IgD-negative memory B cell (primary cell): Measurements from ENCODE around the gene TDRD10. TPM values are rescaled to one million over a fixed set of nuclear protein-coding genes. Genes with fewer than 3 reads are reported as not detected.
A peak's percentile ranks its signal among the peaks of the same experiment; 100 is the strongest.
"Not testable (repeated sequence)": the region's sequence is repeated elsewhere in the genome, so short reads cannot be mapped to it uniquely, and the experiment has no call there.

Source experiments
- H3K27ac Mint-ChIP-seq, 3 donors: one replicate each; pipeline ENCODE4 v1.8.0; 2020 to 2022; ENCODE audit warnings: mild to moderate bottlenecking in 3 of 3, mixed read lengths in 3 of 3, moderate library complexity in 1 of 3
- H3K27me3 Mint-ChIP-seq: one replicate; pipeline ENCODE4 v1.8.0; 2021; ENCODE audit warnings: mixed read lengths
- H3K36me3 Mint-ChIP-seq: one replicate; pipeline ENCODE4 v1.8.0; 2020; ENCODE audit warnings: mild to moderate bottlenecking, mixed read lengths
- H3K4me1 Mint-ChIP-seq, 3 donors: one replicate each; pipeline ENCODE4 v1.8.0; 2020 to 2022; ENCODE audit warnings: mixed read lengths in 3 of 3, mild to moderate bottlenecking in 1 of 3
- H3K4me3 Mint-ChIP-seq, 4 donors: one replicate each; pipeline ENCODE4 v1.8.0; 2020 to 2022; ENCODE audit warnings: mild to moderate bottlenecking in 4 of 4, mixed read lengths in 4 of 4, moderate library complexity in 3 of 4
- H3K9me3 Mint-ChIP-seq, 3 donors: one replicate each; pipeline ENCODE4 v1.8.0; 2020 to 2021; ENCODE audit warnings: mixed read lengths in 3 of 3, mild to moderate bottlenecking in 1 of 3
- polyA plus RNA-seq: library from polyadenylated mRNA; unstranded; fragments of 300-500 nt; fragmentation: Illumina TruSeq; gene quantifications from one replicate; pipeline ENCODE4 v1.2.3, GENCODE V29; 2021

TDRD10 gene
- polyA plus RNA-seq, 1 donor from 2014 or later, result not detected

- Mint-ChIP-seq H3K4me1 (no peaks in the 10 kb centered on the region), H3K36me3 (no peaks in the 10 kb centered on the region), H3K4me3 (no peak overlapping the region), H3K9me3 (peaks cover 0 to 3% (median 0%) of the 10 kb centered on the region in 3 donors), H3K27ac (no peak overlapping the region), H3K27me3 (peaks cover 3% of the 10 kb centered on the region)
Observed at GRCh38 chr1:154517661-154518060, 15.6 kb downstream of the TDRD10 start.

DNA sequence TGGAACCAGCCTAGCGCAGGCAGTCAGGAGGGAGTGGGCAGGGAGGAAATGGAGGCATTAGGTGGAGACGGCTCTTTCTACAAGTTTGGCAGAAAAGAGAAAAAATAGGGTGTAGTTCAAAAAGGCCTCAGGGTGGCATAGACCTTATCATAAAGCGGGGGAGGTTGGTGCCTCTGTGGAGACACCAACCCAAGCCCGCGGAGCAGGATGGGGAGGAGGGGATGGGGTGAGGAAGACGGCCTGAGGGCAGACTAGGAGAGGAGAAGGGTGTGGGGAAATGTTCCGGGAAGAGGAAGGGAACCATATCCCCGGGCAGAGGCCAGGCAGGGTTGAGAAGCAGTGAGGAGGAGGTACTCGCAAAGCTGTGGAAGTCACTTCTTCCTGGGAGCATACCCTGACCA lies 17.6 kb downstream of the TDRD10 start:
- H3K4me3 Mint-ChIP-seq, result no peak overlapping the region
- H3K27me3 Mint-ChIP-seq, result peaks cover 6% of the 10 kb centered on the region
- no peak overlapping the region for H3K27ac Mint-ChIP-seq
- H3K36me3 Mint-ChIP-seq, result peaks cover 4% of the 10 kb centered on the region
- peaks cover 0 to 7% (median 0%) of the 10 kb centered on the region in 3 donors for H3K9me3 Mint-ChIP-seq
- no peaks in the 10 kb centered on the region for H3K4me1 Mint-ChIP-seq

GRCh38 chr1:154520333-154520732 lies 18.3 kb downstream of the TDRD10 start:
- H3K27ac Mint-ChIP-seq, result no peak overlapping the region
- H3K4me3 Mint-ChIP-seq, result no peak overlapping the region
- no peaks in the 10 kb centered on the region for H3K4me1 Mint-ChIP-seq
- H3K9me3 Mint-ChIP-seq, result peaks cover 0 to 7% (median 0%) of the 10 kb centered on the region in 3 donors
- H3K36me3 Mint-ChIP-seq, result peaks cover 4% of the 10 kb centered on the region
- peaks cover 6% of the 10 kb centered on the region for H3K27me3 Mint-ChIP-seq

- Mint-ChIP-seq H3K27me3 (peaks cover 6% of the 10 kb centered on the region), H3K36me3 (peaks cover 4% of the 10 kb centered on the region), H3K4me1 (no peaks in the 10 kb centered on the region), H3K4me3 (no peak overlapping the region), H3K27ac (no peak overlapping the region), H3K9me3 (peaks cover 0 to 7% (median 0%) of the 10 kb centered on the region in 3 donors)
Observed at GRCh38 chr1:154521695-154522094, 19.7 kb downstream of the TDRD10 start.

DNA sequence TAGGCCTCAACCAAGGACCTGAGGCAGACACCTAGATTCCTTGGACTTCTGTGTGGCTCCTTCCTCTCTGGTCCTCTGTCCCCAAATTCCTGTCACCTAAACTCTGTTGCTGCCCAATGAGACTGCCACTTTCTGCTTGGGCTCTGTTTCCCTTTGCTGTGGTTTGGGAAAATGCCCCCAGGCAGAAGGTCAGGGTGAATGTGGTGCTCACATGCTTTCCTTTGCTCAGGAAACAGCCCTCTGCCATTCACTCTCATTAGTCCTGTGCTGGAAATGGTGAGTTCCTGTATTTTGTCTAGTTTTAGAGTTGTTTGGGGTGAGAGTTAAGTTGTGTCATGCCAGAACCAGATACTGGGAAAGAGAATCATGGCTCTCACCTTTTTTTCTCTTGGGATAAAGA lies 22.9 kb downstream of the TDRD10 start:
- Mint-ChIP-seq H3K4me3 (no peak overlapping the region), H3K36me3 (peaks cover 4% of the 10 kb centered on the region), H3K27me3 (peaks cover 5% of the 10 kb centered on the region), H3K9me3 (peaks cover 0 to 4% (median 0%) of the 10 kb centered on the region in 3 donors), H3K4me1 (no peaks in the 10 kb centered on the region), H3K27ac (no peak overlapping the region)

GRCh38 chr1:154527192-154527591 lies 25.2 kb downstream of the TDRD10 start:
- no peak overlapping the region for H3K4me3 Mint-ChIP-seq
- H3K27me3 Mint-ChIP-seq, result peaks cover 5% of the 10 kb centered on the region
- no peaks in the 10 kb centered on the region for H3K4me1 Mint-ChIP-seq
- peaks cover 0 to 4% (median 0%) of the 10 kb centered on the region in 3 donors for H3K9me3 Mint-ChIP-seq
- H3K36me3 Mint-ChIP-seq, result peaks cover 4% of the 10 kb centered on the region
- H3K27ac Mint-ChIP-seq, result no peak overlapping the region

GRCh38 chr1:154529308-154529707 lies 27.3 kb downstream of the TDRD10 start:
- no peaks in the 10 kb centered on the region for H3K4me1 Mint-ChIP-seq
- H3K9me3 Mint-ChIP-seq, result peaks cover 0 to under 1% (median 0%) of the 10 kb centered on the region in 3 donors
- H3K27ac Mint-ChIP-seq, result no peak overlapping the region
- H3K36me3 Mint-ChIP-seq, result peaks cover 4% of the 10 kb centered on the region
- H3K27me3 Mint-ChIP-seq, result peaks cover under 1% of the 10 kb centered on the region
- no peak overlapping the region for H3K4me3 Mint-ChIP-seq

DNA sequence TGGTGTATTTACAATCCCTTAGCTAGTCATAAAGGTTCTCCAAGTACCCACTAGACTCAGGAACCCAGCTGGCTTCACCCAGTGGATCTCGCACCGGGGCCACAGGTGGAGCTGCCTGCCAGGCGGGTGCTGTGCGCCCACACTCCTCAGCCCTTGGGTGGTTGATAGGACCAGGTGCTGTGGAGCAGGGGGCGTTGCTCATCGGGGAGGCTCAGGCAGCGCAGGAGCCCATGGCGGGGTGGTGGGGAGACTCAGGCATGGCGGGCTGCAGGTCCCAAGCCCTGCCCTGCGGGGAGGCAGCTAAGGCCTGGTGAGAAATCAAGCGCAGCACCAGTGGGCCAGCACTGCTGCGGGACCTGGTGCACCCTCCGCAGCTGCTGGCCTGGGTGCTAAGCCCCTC lies 29.9 kb downstream of the TDRD10 start:
- H3K27me3 Mint-ChIP-seq, H3K9me3 Mint-ChIP-seq, H3K27ac Mint-ChIP-seq, H3K4me3 Mint-ChIP-seq, H3K36me3 Mint-ChIP-seq, H3K4me1 Mint-ChIP-seq: not testable (repeated sequence)

DNA sequence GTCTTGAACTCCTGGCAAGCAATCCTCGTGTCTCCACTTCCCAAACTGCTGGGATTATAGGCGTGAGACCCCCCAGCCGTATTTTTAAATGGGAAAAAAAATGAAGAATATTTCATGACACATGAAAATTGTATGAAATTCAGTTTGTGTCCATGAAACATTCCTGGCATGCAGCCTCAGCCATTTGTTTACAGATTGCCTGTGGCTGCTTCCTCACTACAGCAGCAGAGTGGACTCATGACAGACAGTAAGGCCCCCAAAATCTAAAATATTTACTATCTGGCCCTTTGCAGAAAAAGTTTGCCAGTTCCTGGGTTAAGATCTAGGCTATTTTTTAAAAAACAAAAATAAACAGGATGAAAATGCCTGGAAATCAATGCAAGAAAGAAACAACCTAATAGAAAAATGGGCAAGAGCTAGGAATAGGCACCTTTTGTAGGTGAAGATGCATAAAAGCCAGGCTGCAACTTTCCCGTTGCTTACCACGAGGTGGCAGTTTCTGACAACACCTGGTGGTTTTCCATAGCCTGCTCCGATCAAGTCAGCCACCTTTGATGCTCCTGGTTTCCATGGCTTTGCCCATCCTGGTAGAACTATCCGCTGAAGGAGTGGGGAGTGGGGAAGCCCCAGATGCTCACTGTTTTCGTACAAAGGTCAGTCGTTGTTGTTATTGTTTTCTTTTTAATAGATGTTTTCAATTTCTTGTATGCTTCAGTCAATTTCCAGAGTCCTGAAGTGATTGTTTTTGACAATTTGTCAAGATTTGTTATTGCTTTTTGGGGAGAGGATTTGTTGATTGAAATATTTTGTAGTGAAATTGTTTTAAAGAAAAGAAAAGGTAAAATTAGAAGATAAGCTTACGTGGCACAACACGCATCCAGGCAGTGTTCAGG lies 32.2 kb downstream of the TDRD10 start:
- H3K4me3 Mint-ChIP-seq, result no peak overlapping the region
- peaks cover 8% of the 10 kb centered on the region for H3K27me3 Mint-ChIP-seq

DNA sequence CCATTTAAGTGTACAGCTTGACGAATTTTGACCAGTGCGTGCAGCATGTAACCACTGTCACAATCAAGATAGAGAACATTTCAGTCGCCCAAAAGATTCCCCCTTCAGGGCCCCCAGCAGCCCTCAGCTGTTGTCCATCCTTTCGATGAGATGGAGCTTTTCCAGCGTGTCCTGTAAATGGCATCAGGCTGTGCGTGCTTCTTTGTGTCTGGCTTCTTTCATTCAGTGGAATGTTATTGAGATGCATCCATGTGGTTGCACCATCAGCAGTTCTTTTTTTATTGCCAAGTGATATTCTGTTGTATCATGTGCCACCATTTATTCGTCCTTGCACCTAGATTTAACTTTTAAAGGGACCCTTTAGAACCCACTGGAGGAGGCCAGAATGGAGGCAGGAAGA lies 34.6 kb downstream of the TDRD10 start:
- Mint-ChIP-seq H3K27me3 (peaks cover 19% of the 10 kb centered on the region), H3K4me1 (peaks cover 0 to 2% (median 2%) of the 10 kb centered on the region in 3 donors), H3K9me3 (peaks cover 0 to 3% (median 0%) of the 10 kb centered on the region in 3 donors), H3K4me3 (no peak overlapping the region), H3K27ac (no peak overlapping the region), H3K36me3 (peaks cover 2% of the 10 kb centered on the region)

More for the DNA sequence above, 32.2 kb downstream of the TDRD10 start:
- no peak overlapping the region for H3K27ac Mint-ChIP-seq
- H3K9me3 Mint-ChIP-seq, result peaks cover 0 to 3% (median 0%) of the 10 kb centered on the region in 3 donors
- H3K36me3 Mint-ChIP-seq, result peaks cover 2% of the 10 kb centered on the region
- H3K4me1 Mint-ChIP-seq, result no peaks in the 10 kb centered on the region

DNA sequence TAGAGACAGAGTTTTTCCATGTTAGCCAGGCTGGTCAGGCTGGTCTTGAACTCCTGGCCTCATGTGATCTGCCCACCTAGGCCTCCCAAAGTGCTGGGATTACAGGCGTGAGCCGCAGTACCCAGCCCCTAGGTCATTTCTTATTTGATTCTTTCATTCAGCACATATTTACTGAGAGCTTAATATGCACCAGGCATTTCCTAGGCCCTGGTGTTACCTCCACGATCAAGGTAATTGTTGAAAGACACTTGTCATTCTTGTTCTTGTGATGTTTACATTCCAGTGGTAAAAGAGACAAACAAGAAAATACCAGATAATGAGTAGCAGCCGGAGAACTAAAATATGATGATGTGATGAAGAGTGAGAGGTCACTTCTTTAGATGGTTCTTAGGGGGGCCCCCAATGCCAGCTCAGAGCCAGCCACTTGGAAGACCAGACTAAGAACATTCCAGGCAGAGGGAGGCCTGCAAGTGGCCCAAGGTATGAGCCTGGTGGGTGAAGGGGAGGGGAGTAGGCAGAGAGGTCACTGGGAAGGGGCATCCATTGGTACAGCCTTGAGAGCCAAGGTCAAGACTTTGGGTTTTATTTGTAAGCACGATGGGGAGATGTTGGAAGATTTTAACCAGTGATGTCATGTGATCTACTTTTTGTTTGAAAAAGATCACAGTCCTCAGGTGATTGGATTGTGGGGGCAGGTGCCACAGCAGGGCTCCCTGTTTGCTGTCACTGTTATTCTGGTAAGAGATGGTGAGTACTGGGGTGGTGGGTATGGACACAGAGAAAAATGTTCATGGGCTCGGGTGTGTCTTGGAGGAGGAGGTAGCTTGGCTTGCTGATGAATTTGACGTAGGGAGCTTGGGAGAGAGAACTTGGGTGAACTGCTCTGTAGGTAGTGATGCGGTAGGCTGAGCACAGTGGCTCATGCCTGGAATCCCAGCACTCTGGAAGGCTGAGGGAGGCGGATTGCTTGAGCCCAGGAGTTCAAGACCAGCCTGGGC lies 37.8 kb downstream of the TDRD10 start:
- Mint-ChIP-seq H3K9me3 (peaks cover 0 to 3% (median 0%) of the 10 kb centered on the region in 3 donors), H3K27me3 (peaks cover 19% of the 10 kb centered on the region), H3K4me1 (peaks cover 0 to 2% (median 2%) of the 10 kb centered on the region in 3 donors), H3K27ac (no peak overlapping the region), H3K36me3 (peaks cover 2% of the 10 kb centered on the region), H3K4me3 (no peak overlapping the region)

DNA sequence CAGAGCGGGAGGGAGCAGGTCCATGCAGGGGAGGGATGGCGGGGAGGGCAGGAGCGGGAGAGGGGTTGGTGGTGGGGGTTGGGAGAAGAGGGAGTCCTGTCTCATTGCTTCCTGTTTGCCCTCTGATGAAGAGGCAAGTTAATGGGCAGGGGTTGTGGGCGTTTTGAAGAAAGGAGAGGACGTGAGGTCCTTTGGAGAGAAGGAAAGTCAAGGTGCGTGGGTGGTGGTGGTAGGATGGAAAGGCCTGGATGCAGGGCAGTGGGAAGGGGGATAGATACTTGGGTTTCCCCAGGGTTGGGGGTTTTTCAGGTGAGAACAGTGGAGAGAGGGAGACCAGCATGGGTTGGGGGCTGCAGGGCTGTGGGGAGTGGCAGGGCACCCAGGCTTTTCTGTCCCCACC lies 39.2 kb downstream of the TDRD10 start:
- H3K36me3 Mint-ChIP-seq, result peaks cover 2% of the 10 kb centered on the region
- peaks cover 0 to 2% (median 2%) of the 10 kb centered on the region in 3 donors for H3K4me1 Mint-ChIP-seq
- H3K4me3 Mint-ChIP-seq, result no peak overlapping the region
- no peak overlapping the region for H3K27ac Mint-ChIP-seq
- H3K27me3 Mint-ChIP-seq, result peaks cover 16% of the 10 kb centered on the region
- H3K9me3 Mint-ChIP-seq, result no peaks in the 10 kb centered on the region

DNA sequence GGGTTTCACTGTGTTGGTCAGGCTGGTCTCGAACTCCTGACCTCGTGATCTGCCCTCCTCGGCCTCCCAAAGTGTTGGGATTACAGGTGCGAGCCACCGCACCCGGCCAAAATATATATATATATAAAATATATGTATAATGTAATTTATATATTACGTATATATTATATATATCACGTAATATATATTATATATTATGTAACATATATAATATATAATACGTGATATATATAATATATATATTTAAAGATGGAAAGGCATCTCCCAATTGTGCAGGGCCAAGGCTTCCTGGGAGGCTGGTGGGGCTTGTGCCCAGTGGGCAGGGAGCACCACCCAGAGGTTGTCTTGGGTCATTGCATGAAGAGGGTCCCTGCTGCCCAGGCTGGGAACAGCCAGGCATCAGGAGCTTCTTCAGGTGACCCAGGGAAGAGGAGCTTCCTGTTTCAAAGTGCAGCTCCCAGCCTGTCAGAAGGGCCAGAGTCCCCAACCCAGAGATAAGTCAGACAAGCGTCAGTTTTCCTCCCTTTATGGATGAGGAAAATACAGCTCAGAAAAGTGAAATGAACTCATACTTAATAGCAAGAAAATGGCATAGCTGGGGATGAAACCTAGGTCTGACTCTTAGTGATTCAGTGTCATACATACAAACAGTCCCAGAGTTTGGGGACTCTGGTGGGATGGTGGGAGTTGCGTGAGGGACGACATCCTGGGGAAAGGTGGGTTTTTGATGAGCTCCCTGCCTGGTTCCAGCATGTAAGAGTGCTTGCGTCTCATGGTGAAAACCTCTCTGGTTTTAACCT lies 44.4 kb downstream of the TDRD10 start:
- Mint-ChIP-seq H3K4me1 (peaks cover 3 to 8% (median 4%) of the 10 kb centered on the region in 3 donors), H3K4me3 (peak overlapping the region in 1 of 4 donors; percentile 25), H3K27ac (peak overlapping the region in 1 of 3 donors; percentile 46)

GRCh38 chr1:154547105-154547732 lies 45.2 kb downstream of the TDRD10 start:
- H3K4me3 Mint-ChIP-seq, result no peak overlapping the region
- no peak overlapping the region for H3K27ac Mint-ChIP-seq
- no peaks in the 10 kb centered on the region for H3K9me3 Mint-ChIP-seq
- H3K36me3 Mint-ChIP-seq, result peaks cover 5% of the 10 kb centered on the region
- peaks cover 5% of the 10 kb centered on the region for H3K27me3 Mint-ChIP-seq
- H3K4me1 Mint-ChIP-seq, result peaks cover 3 to 8% (median 4%) of the 10 kb centered on the region in 3 donors

More for the DNA sequence above, 44.4 kb downstream of the TDRD10 start:
- Mint-ChIP-seq H3K27me3 (peaks cover 5% of the 10 kb centered on the region), H3K36me3 (peaks cover 5% of the 10 kb centered on the region), H3K9me3 (no peaks in the 10 kb centered on the region)
